GM21423 (cell line): ENCODE data around the gene SOAT2.
"Not testable (repeated sequence)": the region's sequence is repeated elsewhere in the genome, so short reads cannot be mapped to it uniquely, and the experiment has no call there.

Experiments
- ATAC-seq: cut with Tn5 transposase; IDR thresholded peaks from one replicate; pipeline ENCODE4 v1.9.1; 2021; ENCODE audit warnings: mild to moderate bottlenecking, moderate library complexity; ENCODE audit not compliant: unreplicated experiment

The SOAT2 gene

GRCh38 chr12:53131844-53132243, 28.6 kb downstream of the SOAT2 start:
- ATAC-seq: no peak

DNA sequence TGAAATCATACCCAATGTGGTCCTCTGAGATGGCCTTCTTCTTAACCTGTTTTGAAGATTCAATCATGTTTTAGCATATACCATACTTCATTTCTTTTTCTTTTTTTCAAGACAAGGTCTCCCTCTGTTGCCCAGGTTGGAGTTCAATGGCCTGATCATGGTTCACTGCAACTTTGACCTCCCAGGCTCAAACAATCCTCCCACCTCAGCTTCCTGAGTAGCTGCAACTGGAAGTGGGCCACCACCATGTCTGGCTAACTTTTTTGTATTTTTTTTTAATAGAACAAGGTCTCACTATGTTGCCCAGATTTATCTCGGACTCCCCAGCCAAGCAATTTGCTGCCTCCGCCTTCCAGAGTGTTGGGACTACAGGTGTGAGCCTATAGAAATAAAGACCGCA, 30.4 kb downstream of the SOAT2 start:
- no peak for ATAC-seq

GRCh38 chr12:53143355-53143754, 40.1 kb downstream of the SOAT2 start:
- no peak for ATAC-seq

DNA sequence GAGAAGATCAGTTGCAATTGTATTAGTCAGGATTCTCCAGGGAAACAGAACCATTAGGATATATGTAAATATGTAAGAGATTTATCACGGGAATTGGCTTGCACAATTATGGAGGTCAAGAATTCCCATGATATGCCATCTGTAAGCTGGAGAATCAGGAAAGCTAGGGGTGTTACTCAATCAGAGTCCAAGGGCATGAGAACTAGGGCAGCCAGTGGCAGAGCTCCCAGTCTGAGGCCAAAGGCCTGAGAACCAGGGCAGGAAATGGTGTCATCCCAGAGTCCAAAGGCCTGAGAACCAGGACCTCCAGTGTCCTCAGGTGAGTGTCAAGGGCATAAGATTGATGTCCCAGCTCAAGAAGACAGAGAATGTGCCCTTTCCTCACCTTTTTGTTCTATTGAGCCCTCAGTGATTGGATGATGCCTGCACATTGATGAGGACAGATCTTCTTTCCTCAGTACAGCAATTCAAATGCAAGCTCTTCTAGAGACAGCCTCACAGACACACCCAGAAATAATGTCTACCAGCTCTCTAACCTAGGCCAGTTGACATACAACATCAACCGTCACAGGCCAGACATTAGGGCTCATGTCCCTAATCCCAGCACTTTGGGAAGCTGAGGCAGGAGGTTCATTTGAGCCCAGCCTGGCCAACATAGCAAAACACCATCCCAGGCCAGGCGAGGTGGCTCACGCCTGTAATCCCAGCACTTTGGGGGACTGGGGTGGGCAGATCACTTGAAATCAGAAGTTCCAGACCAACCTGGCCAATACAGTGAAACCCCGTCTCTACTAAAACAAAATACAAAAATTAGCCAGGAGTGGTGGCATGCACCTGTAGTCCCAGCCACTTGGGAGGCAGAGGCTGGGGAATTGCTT, 42.3 kb downstream of the SOAT2 start:
- no peak for ATAC-seq

DNA sequence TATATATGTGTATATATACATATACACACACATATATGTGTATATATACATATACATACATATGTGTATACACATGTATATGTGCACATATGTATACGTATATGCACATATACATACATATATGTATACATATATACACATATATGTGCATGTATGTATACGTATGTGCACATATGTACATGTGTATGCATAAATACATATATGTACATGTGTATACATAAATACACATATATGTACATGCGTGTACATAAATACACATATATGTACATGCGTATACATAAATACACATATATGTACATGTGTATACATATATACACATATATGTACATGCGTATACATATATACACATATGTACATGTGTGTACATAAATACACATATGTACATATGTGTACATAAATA, 43.9 kb downstream of the SOAT2 start:
- no peak for ATAC-seq

GRCh38 chr12:53147653-53148052, 44.4 kb downstream of the SOAT2 start:
- no peak for ATAC-seq

DNA sequence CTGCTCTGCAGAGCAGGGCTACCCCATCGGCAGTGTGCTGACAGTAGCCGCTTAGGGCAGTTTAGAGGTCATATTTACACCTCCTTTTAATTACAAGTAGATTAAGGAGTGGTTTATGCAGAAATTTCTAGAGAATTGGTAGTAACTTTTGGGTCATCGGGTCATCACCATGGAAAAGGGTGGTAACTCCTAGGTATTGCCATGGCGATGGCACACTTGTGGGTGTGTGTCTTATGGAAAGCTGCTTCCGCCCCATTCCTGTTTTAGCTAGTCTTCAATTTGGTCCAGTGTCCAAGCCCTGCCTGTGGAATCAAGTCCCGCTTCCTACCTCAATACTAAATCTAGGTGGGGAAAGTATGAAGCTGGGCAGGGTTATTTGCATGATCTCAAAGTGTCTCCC, 47.8 kb downstream of the SOAT2 start:
- ATAC-seq: no peak

GRCh38 chr12:53152390-53152789, 49.1 kb downstream of the SOAT2 start:
- ATAC-seq: no peak

- ATAC-seq: peak; percentile 65
These were observed 56.0 kb downstream of the SOAT2 start for GRCh38 chr12:53159195-53159839.

DNA sequence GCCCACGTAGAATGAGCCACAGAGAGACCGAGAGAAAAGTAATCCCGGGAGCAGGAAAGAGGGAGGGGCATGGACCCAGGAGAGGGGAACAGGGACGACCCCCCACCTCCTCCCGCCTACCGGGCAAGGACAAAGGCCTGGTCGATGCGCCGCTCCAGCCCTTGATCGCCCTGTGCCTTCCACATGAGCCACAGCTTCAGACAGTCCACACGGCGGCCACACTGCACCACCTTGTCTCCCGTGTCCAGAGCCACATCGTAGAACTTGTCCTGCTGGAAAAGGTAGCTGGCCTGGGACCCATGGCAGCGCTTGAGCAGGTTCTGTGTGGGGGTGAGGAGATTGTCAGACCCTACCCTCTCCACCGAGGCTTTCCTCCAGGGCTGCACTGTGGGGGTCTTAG, 56.7 kb downstream of the SOAT2 start:
- ATAC-seq: no peak

DNA sequence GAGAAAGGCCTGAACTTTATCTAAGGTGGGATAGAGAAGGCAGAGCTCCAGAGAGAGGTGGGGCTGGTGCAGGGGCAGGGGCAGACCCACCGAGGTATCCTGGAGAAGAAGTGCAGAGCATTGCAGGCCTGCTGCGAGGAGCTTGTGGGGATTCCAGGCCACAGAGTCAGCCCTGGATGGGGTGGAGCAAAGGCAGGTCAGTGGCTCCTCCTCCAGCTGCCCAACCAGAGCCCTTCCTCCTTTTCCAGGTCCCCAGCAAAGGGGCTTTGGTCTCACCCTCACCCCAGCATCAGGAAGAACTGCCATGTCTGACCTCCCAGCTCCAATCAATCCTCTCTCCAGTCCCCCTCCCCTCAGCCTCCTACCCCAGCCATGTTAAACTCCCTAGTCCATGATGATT, 57.4 kb downstream of the SOAT2 start:
- ATAC-seq: no peak

DNA sequence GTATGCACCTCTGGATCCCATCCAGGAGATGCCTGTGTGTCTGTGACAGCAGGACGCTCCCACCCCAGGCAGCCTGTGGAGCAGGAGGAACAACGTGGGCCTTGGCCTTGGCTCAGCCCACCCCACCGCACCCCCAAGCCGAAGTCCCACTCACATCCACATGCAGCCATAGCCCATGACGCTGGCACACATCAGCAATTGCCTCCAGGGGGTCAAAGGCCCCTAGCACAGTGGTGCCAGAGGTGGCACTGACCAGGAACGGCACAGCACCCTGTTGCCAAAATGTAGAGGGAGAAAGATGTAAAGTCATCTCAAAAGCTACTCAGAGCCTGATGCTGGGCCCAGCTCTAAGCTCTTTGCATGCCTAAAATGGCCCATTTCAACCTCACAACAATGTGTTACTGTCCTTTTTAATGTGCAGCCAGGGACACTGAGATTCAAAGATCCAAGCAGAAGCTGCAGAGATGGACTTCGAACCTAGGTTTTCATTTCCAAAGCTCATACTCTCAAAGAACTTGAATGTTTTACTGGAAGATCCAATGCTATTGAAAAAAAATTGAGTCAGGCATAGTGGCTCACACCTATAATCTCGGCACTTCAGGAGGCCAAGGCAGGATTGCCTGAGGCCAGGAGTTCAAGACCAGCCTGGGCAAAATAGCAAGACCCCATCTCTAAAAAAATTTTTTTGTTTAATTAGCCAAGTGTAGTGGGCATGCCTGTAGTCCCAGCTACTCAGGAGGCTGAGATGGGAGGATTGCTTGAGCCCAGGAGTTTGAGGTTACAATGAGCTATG, 58.0 kb downstream of the SOAT2 start:
- no peak for ATAC-seq

DNA sequence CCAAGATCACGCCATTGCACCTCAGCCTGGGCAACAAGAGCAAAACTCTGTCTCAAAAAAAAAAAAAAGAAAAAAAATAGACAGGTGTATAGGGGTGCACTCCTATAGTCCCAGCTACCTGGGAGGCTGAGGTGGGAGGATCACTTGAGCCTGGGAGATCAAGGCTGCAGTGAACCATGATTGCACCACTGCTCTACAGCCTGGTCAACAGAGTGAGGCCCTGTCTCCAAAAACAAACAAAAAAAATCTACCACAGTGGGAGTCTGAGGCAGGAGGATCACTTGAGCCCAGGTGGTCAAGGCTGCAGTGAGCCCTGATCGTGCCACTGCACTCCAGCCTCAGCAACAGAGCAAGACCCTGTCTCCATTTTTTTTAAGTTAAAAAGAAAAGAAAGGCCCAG, 59.7 kb downstream of the SOAT2 start:
- ATAC-seq: not testable (repeated sequence)

DNA sequence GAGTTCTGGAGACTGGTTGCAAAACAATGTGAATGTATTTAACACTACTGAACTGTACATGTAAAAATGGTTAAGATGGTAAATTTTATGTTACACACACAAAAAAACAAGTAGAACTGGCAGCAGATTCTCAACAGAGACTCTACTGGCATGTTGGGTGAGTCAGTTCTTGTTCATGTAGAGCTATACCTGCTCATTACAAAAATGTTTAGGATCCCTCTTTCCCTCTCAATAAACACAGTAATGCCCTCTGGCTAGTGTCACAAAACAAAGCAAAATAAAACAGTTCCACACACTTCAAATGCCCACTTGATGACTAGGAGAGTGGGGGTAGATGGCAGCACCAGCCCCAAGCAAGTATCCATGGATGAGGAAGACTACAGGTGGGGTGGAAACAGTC, 63.6 kb downstream of the SOAT2 start:
- no peak for ATAC-seq

GRCh38 chr12:53169644-53170043, 66.4 kb downstream of the SOAT2 start:
- no peak for ATAC-seq

DNA sequence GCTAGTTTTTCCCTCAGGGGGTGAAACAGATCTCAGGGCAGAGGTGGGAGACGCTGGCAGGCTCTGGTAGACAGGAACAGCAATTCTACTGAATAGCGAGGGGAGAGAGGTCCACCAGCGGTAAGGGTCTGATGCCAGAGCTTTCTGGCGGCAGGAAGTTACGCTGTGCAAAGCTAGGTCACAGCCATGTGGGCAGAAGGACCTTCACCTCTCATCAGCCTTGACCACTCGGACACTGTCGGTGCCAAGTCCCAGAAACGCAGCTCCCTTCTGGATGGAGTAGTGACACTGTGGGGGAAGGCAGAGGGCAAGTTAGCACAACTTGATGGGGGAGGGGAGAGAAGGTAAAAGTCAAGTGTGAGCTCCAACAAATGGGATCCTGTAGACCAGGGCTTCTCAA, 66.9 kb downstream of the SOAT2 start:
- no peak for ATAC-seq

GRCh38 chr12:53170876-53171724, 67.8 kb downstream of the SOAT2 start:
- ATAC-seq: no peak

- ATAC-seq: no peak
These were observed 68.5 kb downstream of the SOAT2 start for GRCh38 chr12:53171725-53172329.

- ATAC-seq: no peak
These were observed 69.1 kb downstream of the SOAT2 start for GRCh38 chr12:53172352-53172751.

DNA sequence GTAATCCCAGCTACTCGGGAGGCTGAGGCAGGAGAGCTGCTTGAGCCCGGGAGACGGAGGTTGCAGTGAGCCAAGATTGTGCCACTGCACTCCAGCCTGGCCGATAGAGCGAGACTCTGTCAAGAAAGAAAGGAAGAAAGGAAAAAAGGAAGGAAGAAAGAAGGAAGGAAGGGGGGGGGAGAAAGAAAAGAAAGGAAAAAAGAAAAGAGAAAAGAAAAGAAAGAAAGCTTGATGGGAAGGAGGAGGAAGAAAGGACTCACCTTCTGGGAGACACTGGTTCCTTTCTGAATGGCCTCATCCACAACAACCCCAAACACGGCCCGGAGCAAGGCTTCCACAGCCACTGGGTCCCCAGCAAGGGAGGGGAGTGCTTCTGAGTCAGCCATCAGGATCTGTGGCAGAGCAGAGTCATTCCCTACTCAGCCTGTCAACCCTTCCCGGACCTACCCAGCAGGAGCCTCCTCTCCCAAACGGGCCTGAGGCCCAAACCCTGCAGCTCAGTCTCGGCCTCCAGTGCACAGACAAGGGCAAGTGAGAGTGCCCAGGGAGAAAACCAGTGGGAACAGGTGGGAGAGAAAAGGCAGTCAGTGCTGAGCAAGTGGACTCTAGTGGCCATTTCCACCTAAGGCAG, 69.9 kb downstream of the SOAT2 start:
- no peak for ATAC-seq
